Stimulated activated CD8-positive, alpha-beta memory T cell treated with anti-CD3 and anti-CD28 coated beads, Interleukin-2, amount 100 ng/mL, for 48 hours (primary cell): ENCODE measurements around the gene OR1J1.

ENCODE experiments used
- DNase-seq, 2 donors: peaks; one replicate each; pipeline ENCODE4 v3.0.0-alpha.2; 2020; ENCODE audit warnings: low read depth in 2 of 2

Gene OR1J1, protein sequence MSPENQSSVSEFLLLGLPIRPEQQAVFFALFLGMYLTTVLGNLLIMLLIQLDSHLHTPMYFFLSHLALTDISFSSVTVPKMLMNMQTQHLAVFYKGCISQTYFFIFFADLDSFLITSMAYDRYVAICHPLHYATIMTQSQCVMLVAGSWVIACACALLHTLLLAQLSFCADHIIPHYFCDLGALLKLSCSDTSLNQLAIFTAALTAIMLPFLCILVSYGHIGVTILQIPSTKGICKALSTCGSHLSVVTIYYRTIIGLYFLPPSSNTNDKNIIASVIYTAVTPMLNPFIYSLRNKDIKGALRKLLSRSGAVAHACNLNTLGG

DNA sequence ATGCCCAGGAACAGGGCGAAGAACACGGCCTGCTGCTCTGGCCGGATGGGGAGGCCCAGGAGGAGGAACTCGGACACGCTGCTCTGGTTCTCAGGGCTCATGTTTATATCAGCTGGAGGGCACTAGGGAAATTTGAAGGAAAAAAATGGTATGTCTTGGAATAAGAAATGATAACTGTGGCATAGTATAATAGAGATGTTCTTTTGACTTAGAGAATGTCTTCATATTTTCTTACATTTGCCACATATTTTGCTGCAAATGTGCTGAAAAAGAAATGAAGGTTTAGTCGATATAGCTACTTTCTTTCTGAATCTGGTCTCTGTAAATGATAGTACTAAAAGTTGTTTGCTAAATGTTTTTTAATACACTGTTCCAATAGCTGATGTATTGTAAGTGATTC lies at the start of gene OR1J1:
Gene OR1J1 (minus strand): TSS at position 101 of the 400 bp plus-strand sequence. CDS start 0 bp downstream, at position 101.
- no peak for DNase-seq

DNA sequence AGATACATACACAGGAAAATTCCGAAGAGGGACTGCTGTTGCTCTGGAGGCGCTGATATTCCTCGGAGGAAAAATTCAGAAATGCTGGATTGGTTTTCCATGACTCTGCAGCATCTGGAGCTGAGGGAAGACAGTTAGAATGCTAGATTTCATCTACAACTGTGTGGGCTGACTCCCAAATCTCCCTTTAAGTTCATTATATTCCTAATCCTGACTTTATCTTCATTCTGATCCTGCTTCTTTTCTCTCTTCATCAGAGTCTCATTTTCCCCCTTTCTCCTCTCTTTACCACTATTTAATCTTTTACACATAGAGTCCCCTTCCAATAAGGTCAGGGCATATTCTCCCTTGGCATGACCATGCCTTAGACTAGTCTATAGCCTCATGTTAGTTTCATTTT lies 49.5 kb upstream of the OR1J1 start, which contains the start of gene OR1N1:
Gene OR1N1 (minus strand): TSS at position 101 of the 400 bp plus-strand sequence. CDS start 0 bp downstream, at position 101.
- DNase-seq: no peak

DNA sequence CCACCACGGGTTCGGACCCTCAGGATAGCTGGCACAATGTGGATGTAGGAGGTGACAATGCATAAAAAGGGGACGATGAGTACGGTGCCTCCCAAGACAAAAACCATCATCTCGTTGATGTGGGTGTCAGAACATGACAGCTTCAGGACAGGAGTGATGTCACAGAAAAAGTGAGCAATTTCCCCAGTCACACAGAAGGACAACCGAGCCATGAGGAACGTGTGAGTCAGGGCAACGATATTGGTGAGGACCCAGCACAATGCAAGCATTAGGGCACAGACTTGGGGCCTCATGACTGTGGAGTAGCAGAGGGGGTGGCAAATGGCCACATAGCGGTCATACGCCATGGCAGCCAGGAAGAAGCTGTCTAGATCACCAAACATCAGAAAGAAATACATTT lies 48.9 kb upstream of the OR1J1 start:
- peak in 1 of 2 donors; percentile 3 for DNase-seq

DNA sequence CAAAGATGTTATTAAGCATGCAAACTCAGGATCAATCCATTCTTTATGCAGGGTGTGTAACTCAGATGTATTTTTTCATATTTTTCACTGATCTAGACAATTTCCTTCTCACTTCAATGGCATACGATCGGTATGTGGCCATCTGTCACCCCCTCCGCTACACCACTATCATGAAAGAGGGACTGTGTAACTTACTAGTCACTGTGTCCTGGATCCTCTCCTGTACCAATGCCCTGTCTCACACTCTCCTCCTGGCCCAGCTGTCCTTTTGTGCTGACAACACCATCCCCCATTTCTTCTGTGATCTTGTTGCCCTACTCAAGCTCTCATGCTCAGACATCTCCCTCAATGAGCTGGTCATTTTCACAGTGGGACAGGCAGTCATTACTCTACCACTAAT lies 41.6 kb upstream of the OR1J1 start:
- DNase-seq: no peak

DNA sequence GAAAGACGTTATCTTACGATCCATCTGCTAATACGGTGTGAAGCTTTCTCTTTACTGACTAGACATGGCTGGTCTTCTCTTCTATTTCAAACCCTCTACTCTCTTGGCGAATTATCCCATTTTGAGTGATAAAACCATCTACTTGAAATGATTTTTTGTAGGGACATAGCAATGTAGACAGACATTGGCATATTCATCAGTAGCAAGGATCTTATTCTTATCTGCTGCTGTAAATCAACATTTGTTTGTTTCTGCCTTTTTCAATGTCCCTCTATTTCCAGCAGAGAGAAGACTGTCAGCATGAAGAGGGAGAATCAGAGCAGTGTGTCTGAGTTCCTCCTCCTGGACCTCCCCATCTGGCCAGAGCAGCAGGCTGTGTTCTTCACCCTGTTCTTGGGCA lies 41.1 kb upstream of the OR1J1 start, which contains the start of gene OR1J4:
Gene OR1J4 (plus strand): TSS at position 301 of the 400 bp plus-strand sequence. CDS start 0 bp downstream, at position 301.
- no peak for DNase-seq

DNA sequence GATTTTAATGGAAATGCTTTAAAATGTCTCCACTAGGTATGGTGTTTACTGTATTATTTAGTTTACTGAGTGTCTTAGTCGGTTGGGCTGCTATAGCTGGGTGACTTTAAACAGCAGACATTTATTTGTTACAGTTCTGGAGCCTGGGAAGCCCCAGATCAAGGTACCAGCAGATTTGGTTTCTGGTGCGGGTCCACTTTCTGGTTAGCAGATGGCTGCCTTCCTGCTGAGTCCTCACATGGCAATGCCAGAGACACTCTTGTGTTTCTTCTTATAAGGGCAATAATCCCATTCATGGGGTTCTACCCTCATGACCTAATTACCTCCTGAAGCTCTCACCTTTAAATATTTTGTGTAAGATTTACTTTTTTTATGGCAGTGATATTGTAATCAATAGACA lies 40.5 kb upstream of the OR1J1 start:
- DNase-seq: no peak

DNA sequence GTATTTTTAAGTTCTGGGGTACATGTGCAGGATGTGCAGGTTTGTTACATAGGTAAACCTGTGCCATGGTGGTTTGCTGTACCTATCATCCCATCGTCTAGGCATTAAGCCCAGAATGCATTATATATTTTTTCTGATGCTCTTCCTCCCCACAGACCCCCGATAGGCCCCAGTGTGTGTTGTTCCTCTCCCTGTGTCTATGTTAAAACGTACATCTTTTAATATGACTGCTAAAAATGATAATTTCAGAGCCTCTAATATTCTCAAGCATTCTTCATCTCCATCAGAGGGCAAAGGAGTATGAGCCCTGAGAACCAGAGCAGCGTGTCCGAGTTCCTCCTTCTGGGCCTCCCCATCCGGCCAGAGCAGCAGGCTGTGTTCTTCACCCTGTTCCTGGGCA lies 32.8 kb upstream of the OR1J1 start, which contains the start of gene OR1J2:
Gene OR1J2 (plus strand): TSS at position 301 of the 400 bp plus-strand sequence. CDS start 0 bp downstream, at position 301.
- DNase-seq: no peak

DNA sequence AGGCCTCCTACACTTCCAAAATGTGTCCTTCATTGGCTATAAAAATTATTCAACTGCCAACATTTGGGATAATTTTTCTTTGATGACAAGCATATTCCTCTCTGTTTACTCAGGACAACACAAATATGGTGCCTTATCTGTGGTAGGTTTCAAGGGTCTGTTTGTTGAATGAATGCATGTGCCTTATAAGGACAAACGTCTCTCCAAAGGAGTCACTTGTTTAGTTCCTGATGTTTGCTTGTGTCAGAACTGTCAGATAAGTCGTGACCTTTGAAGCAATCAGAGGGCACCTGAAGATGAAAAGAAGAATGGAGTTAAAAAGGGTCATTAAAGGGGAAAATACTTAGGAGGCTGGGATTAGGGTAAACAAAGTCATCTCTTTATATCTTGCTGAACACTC lies 29.2 kb upstream of the OR1J1 start:
- DNase-seq: no peak

DNA sequence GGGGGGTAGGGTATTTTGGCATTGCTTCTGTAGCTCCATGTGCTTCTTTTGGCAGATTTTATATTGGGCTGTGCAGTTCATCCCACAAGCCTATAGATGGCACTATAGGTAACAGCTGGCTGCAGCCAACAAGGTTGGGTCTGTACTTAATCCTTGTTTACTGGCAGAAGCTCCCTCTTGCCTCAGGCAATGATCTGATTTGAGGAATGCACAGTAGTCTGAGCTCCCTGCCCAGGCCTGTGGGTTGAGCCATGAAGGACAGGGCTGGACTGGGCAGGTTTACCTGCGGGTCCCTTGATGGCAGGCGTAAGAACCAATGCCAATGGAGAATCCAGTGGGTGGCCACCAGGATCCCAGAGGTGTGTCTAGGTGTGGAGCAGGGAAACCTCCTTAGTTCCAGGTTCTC lies 21.2 kb upstream of the OR1J1 start:
- no peak for DNase-seq

DNA sequence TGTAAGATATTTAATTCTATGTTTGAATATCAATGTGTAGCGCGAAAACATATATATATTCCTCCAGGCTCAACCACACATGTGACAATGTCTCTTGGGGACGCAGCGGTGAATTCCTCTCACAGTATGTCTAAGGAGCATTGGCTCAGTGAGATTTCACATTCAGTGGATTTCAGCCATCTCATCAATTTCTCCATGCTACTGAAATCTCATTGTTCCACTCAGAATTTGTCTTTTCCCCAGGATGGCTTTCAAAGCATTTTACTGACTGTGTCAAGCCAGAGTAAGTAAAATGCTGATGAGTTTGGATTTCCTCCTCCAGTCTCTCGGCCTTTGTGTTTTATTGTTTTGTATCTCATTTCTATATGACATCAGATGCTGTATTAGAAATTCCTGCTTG lies 1.3 kb upstream of the OR1J1 start:
- DNase-seq: no peak

DNA sequence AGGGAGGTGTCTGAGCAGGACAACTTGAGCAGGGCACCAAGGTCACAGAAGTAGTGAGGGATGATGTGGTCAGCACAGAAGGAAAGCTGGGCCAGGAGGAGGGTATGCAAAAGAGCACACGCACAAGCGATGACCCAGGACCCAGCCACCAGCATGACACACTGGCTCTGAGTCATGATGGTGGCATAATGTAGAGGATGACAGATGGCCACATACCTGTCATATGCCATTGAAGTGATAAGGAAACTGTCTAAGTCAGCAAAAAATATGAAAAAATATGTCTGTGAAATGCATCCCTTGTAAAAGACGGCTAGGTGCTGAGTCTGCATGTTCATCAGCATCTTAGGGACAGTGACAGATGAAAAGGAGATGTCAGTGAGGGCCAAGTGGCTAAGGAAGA lies 380 bp downstream of the OR1J1 start:
- DNase-seq: no peak

DNA sequence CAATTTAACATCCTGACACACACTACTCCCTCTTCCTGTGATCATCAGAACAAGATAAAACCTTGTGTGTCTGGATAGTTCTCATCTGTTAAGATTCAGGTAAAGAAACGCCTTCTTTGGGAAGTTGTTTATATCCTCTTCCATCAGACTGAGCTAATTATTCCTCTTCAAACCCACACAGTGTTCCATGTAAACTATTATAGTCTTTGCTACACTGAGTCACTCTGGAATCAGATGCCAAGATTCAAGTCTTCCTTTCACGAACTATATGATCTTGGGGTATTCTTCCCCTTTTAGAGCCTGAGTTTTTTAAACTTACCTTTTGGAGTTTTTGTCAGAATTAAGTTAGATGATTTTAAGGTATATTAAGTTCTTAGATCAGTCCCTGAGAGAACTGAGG lies 2.0 kb downstream of the OR1J1 start:
- DNase-seq: no peak

DNA sequence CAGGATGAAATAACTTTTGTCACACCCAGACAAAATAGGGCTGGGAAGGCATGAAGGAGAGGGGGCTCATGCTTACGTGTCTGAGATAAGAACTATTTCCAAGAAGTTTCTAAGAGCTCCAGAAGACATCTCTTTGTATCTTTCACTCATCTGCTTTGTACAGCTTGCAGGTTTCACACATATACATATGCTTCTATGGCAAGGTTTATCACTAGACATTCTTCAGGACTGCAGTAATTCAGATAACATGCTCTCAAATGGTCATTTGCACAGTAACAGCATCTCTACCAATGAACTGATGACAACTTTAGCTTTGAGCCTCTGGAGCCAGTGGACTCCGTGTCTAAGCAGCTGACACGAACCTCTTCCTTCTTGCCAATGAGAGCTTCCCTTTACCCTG lies 3.2 kb downstream of the OR1J1 start:
- DNase-seq: no peak

DNA sequence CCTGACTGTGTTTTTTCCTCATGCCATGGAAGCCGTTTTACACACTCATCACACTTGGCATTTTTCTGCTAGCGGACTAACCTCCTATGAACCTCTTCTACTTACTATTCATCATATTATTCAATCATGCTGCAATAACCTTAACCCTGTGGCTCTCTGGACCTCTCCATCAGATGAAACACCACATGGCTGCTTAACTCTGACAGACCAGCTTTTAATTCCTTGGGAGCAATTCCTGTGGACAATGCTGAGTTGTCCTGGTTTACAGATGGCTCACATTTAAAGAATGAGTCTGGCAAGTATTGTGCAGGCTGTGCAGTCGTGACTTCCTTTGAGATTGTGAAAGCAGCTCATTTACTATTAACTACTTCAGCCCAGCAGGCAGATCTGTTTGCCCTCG lies 9.0 kb downstream of the OR1J1 start:
- DNase-seq: no peak

DNA sequence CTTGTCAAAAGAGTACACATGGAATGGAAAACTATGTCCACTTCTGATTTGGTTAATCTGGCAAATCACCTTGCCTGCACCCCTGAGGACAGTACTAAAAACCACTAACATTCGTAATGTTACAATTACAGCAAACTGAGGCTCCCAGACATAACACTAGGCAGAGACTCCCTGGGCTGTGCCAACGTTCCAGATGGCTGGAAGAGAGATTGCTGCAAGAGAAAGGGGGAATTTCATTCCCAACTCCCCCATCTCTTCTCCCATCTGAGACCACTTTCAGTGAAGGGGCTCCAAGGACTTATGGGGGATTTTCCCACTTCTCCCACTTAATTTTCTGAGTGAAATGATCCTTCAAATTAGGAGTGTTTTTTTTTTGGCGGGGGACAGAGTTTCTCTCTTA lies 11.3 kb downstream of the OR1J1 start:
- no peak for DNase-seq

DNA sequence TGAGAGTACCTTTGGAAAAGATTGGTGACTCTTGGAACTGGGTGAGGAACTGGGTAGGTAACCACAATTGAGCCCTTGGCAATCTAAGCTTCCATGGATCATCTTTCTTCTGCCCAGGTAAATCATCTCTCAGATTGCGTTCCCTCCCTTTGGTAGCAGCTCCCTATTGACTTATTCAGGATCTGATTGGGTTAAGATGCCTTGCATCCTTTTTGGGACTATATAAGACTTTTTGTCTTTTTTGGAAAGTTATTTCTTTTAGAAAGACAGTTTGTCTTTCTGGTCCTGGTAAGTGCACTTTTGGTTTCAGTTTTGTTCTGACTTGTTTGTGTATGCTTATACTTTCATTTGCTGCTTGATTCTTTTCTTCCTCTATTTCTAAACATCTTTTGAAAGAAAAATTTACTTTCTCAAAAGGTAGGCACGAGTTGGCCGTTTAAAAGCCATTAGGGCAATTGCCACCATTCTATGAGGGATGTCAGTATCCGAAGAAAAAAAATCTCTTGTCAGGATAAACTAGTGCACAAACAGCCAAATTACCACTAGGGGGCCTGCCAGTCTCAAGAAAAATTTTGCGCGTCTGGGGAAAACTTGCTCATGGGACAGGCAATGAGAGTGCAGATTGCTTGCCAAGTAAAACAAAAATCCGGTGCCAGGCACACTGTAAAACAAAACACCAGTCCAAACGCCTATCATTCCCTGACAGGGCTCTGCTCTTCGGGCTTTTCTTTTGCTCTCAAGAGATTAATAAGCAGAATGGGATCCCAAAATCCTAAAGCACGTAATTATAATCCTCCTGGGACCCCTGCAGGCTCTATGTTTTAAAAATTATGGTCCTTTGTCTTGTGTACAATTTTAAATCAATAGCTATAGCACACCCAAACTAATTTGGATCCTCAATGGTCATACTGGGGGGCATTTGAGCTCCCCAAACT lies 12.8 kb downstream of the OR1J1 start:
- peak; percentile 26 for DNase-seq

DNA sequence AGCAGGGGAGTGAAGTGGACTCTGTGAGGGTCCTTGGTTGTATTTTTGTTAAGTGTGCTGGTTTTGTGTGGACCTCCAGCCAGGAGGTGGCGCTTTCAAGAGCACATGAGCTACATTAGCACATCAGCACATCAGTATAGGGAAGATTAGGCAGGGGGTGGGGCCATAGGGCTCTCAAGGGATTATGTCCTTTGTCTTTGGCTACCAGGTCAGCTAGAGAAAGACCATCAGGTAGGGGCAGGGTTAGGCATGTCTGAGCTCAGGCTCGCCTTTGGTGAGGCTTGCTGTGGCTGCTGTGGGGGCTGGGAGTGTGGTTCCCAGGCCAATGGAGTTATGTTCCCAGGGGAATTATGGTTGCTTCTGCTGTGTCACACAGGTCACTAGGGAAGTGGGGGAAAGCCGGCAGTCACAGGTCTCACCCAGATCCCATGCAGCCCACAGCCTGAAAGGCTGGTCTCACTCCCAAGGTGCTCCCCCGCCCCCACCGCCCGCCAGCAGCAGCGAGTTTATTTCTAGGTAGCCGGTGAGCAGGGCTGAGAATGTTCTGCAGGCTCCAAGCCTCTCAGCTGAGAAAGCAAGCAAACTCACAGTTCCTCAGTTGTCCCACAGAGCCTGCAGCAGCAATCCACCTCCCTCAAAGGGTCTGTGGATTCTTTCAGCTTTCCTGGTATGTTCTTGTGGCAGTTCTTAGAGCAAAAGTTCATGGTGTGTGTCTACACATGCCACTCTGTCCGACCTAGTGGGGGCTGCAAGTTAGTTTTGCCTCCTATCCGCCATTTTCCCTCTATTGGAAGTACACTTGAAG lies 13.7 kb downstream of the OR1J1 start:
- peak in 1 of 2 donors; percentile 11 for DNase-seq

DNA sequence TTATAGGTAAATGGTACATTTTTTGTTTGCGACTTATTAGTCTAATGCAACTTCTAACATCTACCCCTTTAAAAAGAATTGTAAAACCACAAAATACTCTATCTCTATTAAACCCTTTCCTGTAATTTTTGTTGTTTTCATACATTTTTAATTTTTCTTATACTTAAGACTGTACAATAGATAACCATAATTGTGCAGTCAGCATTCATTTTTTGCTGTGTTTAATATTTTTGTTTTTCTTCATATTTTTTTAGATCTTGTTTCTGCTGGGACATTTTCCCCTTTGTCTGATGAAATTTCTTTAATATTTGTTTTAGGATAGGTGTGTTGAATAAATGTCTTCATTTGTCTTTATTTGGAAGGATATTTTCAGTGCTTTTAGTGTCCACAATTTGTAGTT lies 19.9 kb downstream of the OR1J1 start:
- DNase-seq: no peak

DNA sequence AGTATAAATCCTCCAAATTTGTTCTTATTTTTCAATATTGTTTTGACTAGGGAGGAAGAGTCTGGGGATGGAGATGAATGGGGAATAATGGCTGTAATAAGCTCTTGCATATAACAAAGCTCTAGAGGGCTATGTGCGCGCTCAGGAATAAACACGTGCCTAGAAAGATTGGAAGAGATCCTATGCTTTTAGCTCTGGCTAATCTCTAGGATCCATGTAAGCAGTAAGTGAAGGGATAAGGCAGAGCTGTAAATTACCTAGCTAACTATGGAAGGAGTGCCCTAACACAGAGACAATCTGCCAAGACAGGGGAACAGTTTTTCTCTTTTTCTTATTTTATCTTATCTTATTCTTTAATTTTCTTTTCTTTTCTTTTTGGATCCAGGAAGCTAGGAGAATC lies 21.6 kb downstream of the OR1J1 start:
- DNase-seq: no peak

DNA sequence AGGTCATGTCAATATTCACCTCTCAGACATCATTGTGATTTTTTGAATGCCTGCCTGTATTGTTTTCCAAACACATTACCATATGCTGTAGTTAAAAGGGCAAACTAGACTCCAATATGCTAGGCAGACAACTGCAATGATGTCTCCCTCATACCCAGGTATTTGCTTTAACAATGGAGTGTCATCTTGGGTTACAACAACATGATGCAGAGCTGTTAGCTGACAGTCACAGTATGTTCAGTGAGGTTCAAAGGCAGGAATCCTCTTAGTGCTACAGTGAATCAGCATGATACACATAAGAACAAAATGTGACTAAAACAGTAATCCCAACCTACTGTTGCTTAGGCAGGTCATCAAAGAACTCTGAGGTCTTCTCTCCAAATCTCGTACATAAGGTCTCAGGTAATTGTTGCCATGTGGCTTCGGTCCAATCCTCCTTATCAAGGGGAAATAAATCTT lies 24.0 kb downstream of the OR1J1 start:
- DNase-seq: no peak

DNA sequence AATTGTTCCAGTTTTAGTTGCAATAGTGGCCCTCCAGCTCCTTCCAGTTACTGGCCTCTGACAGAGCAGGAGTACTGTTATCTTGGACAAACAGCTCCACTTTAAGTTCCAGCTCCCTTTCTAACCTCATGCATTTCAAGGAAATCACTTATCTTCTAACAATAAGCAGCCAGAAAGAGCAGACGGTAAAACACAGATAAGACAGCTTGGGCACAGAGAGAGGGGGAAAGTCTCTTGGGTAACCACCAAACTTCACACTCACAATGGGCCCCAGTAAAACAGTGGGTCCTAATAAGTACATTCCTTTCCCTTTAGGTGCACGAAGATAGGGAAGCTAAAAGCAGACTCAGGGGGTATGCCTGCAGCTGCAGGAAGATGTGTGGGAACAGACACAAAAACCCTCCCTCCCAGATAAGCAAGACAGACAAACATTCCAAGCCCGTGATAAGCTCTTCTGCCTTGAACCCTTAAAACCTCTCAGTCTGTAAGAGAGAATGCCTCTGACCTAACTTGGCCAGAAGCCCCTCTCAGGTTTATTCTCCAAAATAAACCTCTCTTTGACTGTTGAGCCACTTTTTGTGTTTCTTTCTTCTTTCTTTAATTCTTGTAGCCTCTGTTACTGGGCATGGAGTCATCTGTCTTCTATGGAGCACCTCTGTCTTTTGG lies 30.8 kb downstream of the OR1J1 start:
- no peak for DNase-seq
